GM19035 (cell line): Measurements from ENCODE around the gene TFB2M.
"Not testable (repeated sequence)": the region's sequence is repeated elsewhere in the genome, so short reads cannot be mapped to it uniquely, and the experiment has no call there.

Source experiments
- ATAC-seq: cut with Tn5 transposase; IDR thresholded peaks from one replicate; pipeline ENCODE4 v1.9.1; 2021; ENCODE audit not compliant: unreplicated experiment

The TFB2M gene, protein sequence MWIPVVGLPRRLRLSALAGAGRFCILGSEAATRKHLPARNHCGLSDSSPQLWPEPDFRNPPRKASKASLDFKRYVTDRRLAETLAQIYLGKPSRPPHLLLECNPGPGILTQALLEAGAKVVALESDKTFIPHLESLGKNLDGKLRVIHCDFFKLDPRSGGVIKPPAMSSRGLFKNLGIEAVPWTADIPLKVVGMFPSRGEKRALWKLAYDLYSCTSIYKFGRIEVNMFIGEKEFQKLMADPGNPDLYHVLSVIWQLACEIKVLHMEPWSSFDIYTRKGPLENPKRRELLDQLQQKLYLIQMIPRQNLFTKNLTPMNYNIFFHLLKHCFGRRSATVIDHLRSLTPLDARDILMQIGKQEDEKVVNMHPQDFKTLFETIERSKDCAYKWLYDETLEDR

DNA sequence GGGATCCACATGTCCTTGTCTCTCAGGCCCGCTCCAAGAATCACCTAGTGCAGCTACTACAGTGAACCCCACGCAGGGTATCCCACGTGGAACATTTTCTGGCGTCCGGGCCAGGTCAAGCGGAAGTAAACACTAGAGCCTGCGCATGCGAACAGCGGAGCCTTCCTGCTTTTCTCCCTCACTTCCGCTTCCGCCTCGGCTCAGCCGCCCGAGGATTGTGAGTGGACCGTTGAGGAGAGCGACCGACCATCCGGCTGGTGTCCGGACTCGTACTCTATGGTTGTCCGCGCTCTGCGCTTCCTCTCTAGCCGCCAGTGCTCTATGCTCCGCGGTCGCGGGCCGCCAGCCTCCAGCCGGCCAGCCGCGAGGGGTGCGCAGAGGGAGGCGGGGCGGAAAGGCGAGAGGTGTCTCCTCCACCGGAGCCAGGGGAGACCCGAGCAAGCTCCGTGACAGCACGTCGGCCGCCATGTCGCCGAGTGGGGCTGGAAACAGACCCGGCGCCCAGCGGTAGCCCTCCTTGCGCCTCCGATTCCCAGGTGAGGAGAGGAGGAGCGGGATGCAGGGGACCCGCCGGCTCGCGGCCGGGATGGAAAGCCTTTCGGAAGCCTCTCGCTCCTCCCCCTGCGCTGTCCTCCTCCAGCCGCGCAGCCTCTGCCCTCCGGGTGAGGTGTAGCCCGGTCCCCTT is at the start of gene TFB2M, which contains the start of gene CNST:
Gene TFB2M (minus strand): TSS at position 134 of the 685 bp plus-strand sequence. CDS start 123 bp downstream, at position 11.
Gene CNST (plus strand): TSS at position 329 of the 685 bp plus-strand sequence. CDS start 25,107 bp downstream, outside the sequence.
- ATAC-seq, result peak; percentile 95

DNA sequence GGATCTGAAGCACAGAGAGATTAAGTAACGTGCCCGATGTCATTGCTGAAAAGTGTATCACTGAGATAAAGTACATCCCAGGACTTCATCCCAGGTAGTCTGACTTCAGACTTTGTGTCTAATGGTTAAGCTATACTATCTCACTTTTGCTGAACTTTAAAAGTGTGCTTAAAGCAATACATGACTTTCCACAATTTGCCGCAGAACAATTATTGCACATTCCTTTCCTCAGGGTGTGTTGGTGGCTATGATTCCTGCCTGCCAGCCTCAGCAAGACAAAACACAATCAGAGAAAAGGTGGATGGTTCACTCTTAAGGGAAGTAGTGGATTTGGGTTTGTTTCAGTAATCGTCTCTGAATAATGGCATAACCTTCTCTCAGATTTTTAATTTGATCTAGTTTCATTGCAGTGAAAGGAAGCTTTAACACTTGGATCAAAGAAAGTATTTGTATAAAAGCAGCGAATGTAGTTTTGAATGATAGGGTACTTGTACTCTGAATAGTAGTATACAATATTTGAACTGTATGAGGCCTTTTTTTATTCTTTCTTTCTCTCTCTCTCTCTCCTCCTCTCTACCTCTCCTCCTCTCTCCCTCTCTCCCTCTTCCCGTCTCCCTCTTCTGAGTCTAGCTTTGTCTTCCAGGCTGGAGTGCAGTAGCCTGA is 47.2 kb upstream of the TFB2M start:
- no peak for ATAC-seq

DNA sequence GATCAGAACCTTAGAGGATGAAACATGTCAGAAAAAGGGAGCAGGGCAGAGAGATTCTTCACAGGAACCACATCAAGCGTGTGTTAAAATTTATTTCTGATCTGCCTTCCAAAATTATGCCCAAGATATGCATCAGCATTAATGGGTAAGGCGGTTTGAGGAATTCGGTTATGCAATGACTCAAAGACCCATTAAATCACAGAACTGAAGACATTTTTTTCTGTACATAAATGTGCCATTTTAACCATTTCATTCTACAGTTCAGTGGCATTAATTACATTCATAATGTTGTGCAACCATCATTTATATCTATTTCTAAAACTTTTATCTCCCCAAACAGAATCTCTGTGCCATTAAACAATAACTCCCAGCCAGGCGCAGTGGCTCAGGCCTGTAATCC is 43.6 kb upstream of the TFB2M start:
- no peak for ATAC-seq

DNA sequence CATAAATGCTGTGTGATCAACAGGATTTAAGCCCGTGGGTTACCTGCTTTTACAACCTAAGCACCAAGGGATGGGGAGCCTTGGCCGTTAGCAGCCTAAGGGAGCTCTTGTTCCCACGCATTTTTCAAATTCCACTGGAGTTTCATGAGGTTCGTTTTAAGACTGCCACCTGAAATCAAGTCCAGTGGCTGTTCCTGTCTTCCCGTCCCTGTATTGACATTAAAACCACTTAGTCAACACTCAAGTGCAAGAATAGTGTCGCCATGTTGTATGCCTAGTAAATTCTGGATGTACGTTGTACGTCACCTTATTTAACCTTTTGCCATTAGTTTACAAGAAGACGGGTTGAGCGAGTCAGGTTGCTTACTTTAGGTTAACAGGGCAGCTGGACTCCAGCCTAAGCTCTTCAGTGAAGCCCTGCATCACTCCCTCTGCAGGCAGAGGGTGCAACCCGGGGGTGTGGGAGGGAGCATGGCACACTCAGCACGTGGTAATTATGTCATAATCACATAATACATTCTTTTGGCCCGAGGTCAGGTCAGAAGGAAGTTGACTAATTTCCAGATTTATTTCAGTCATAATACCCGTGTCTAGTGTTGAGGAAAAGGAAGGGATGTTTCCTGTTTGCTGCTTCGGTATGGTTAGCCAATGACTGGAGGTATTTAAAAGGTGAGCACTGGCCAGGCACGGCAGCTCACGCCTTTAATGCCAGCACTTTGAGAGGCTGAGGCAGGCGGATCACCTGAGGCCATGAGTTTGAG is 42.7 kb upstream of the TFB2M start:
- ATAC-seq, result no peak

DNA sequence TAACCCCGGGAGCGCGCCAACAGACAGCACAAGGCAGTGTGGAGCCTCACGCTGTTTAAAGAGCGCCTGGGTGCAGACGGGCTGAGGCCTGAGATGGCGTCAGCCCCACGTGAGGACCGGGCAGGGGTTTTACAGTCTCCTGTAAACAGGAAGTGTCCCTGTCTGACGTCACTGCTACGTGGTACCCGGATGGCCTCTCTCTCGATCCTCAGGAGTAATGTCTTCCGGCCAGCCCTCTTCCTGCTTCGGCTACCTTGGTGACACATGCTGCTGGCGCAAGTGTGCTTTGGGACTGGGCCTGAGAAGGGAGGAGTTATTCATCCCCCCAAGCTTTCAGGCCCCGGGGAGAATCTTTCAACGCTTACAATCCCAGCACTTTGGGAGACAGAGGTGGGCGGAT is 41.4 kb upstream of the TFB2M start:
- no peak for ATAC-seq

DNA sequence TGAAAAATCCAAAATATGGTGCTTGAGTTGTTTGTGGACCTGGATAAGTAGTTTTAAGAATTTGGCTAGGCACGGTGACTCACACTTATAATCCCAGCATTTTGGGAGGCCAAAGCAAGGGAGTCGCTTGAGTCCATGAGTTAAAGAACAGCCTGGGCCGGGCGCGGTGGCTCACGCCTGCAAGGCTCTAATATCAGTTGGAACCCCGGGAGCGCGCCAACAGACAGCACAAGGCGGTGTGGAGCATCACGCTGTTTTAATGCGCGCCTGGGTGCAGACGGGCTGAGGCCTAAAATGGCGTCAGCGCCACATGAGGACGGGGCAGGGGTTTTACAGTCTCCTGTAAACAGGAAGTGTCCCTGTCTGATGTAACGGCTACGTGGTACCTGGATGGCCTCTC is 39.2 kb upstream of the TFB2M start:
- not testable (repeated sequence) for ATAC-seq

DNA sequence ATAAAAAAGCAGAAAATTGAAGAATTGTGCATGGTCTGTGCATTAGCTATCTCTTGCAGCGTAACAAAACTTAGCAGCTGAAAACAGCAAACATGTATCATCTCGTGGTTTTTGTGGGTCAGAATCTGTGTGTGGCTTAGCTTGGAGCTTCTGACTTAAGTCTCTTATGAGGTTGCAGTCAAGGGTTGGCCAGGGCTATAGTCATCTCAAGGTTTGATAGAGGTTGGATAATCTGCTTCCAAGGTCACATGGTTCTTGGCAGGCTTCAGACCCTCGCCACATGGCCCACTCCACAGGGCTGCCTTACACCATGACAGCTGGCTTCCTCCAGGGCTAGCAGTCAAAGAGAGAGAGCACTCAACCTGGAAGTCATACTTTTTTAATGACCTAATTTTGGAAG is 36.1 kb upstream of the TFB2M start:
- ATAC-seq, result no peak

DNA sequence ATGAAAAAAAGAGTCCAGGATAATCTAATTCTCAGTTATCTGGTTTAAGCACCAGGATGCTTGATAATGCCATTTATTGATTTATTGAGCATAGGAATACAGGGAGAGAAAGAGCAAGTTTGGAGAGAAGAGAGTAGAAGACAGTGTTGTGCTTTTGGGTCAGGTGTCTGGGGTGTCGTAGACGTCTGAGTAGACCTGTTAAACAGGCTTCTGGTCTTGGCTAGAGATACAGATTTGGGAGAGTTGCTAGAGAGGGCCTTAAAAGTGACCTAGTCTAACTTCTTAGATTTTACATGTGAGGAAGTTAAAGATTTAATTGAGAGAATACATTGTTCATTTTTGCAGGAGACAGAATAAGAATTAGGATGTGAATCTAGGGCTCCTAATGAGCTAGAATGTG is 34.5 kb upstream of the TFB2M start:
- no peak for ATAC-seq

DNA sequence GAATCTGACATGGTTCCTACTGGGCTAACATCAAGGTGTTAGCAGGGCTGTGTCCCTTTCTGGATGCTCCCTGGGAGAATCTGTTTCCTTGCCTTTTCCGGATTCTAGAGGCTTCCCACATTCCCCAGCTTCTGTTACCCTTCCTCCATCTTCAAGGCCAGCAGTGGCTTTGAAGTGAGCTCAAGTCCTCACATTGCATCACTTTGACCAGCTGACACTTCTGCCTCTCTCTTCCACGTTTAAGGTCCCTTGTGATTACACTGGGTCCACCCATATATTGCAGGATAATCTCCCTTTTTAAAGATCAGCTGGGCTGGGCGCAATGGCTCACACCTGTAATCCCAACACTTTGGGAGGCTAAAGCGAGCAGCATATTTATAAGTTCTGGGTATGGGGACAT is 33.3 kb upstream of the TFB2M start:
- no peak for ATAC-seq

DNA sequence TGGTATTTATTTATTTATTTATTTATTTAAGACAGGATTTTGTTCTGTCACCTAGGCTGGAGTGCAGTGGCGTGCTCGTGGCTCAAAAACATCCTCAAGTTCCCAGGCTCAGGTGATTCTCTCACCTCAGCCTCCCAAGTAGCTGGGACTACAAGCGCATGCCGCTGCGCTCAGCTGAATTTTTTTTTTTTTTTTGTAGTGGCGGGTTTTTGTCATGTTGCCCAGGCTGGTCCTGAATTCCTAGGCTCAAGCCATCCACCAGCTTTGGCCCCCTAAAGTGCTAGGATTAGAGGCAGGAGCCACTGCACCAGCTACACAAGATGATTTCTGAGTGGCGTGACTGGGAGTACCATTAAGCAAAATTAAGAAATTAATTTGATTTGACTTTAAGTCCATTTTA is 31.9 kb upstream of the TFB2M start:
- ATAC-seq, result no peak

DNA sequence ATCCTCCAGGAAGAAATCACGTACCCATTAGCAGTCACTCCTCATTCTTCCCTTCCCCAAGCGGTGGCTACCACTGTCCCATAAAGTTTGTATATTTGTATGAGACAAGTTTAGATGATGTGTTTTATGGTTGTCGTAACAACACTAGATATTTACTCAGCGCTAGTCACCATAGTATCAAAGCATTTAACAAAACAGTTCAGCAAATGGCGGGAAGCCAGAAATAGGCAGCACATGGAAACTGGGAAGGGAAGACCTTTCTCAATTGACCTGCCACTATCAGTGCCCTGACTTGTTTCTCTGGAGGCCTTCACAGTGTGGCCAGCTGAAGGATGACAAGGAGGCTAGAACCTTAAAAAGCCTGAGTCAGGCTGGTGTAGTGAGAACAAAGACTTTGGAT is 31.3 kb upstream of the TFB2M start:
- no peak for ATAC-seq

DNA sequence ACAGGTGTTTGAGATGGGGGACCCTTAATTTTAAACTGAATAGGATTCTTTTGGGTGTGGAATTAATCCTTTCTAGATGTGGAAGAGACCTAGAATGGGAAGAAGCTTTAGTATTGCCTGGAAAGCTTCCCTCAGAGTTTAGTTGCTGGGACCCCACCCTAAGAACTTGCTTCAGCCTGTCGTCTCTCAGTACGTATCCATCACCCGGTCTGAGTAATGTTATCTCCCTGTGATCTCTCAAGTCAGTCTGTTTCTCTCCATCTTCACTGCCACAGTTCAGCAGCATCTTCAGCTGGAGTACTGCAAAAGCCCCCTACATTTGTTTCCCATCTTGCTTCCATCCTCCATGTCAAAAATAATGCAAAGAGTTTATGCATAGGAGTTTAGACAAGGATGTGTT is 29.1 kb upstream of the TFB2M start:
- no peak for ATAC-seq

DNA sequence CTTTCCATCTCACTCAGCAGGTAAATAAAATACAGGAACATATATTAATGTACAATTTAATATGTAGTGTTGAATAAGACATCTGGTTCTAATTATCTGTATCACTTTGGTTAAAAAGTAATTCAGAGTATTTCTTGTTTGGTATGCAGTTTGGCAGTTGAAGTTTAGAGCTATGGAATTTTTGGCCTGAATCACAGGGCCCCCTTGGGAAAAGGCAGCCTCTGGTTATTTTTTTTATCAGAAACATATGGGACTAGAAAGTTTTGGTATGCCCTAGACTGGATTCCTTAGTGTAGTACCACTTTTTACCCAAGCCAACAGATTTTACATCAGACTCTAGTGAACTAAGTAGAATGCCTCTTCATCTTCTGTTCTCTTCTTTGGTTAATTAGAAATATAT is 26.6 kb upstream of the TFB2M start:
- no peak for ATAC-seq

DNA sequence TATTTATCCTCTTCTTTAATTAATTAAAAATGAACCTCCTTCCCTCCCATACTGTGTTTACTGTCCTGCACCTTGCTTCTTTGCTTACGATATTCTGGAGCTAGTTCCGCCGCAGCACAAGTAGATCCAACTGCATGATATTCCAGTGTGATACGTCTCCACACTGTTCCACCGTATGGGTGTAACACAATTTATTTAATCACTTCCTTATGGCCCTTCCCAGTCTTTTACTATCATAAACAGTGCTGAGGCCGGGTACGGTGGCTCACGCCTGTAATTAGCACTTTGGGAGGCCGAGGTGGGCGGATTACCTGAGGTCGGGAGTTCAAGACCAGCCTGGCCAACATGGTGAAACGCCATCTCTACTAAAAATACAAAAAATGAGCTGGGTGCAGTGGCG is 25.9 kb upstream of the TFB2M start:
- no peak for ATAC-seq

DNA sequence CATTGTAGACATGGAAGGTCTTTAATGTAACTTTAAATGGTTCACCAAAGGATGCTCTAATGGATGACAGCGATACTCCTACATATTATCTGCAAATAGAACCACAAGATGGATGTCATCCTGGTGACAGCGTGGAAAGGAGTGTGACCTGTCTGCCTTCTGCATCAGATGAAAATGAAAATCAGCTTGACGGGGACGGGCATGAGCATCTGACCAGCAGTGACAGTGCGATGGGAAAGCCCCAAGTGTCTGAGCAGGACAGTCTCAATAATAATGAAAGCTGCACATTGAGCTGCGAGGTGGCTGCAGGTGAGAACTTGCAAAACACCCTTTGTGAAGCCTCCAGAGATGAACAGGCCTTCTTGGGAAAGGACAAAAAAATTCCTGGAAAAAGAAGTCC is 25.4 kb upstream of the TFB2M start:
- peak; percentile 98 for ATAC-seq

DNA sequence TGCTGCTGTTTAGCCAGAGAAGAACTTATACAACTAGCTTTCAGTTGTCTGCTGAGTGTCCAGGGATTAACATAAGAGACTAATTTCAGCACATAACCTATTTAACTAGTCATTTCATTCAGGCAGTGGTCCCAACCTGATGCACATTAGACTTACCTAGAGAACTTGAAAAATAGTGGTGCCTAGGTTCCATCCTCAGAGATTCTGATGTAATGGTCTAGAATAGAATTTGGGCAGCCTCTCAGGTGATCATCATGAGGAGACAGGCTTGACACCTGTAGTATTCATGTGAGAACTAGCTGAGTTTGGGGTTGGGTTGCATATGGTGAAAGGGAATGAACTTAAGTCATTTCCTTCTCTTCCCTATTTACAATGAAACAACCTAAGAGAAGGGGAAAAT is 25.0 kb upstream of the TFB2M start:
- ATAC-seq, result peak; percentile 40

DNA sequence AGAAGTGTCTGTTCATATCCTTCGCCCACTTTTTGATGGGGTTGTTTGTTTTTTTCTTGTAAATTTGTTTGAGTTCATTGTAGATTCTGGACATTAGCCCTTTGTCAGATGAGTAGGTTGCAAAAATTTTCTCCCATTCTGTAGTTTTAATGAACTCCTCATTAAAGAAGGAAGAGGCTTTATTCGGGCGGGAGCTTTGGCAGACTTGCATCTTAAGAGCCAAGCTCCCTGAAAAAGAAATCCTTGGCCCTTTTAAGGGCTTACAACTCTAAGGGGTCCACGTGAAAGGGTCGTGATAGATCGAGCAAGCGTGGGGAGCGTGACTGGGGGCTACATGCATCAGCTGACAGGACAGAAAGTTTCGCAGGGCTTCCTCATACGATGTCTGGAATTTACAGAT is 23.9 kb upstream of the TFB2M start:
- ATAC-seq, result not testable (repeated sequence)

DNA sequence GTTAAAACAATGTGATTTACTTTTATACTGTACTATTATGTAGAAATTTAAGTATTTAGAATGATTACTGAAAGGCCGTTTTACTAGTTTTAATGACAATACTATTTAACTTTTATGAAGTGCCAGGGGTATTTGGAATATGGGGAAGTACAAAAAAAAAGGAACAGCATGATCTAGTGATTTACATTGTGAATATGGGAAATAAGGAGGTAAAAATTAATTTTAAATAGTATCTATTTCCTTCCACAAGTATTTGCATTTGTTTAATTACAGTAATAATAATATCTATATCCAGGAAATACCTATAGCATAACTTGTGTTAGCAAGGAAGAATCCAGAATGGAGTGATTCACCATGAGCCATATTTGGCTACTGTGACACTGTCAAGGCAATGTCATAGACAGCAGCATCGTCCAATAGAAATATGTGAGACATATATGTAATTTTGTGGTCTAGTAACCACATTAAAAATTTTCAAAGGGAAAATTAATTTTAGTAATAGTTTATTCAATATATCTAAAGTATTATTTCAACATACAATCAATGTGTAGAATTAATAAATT is 22.2 kb upstream of the TFB2M start:
- ATAC-seq, result no peak

DNA sequence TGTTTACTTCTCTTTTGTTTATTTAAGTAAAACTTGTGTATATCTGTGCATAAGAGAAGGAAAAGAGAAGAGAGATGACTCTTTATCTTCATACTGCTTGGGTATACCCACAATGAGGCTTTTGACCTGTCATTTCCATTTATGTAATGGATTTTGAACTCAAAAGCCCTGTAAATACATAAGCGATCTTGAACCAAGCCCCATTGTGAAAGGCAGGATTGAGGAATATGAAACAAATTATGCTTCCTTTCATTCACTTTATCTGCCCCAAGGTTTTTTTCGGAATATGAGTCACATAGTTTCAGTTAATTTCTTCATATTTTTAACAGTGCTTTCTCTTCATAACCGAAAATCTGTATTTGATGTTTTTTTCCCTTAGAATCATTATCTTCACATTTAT is 21.5 kb upstream of the TFB2M start:
- ATAC-seq, result no peak

DNA sequence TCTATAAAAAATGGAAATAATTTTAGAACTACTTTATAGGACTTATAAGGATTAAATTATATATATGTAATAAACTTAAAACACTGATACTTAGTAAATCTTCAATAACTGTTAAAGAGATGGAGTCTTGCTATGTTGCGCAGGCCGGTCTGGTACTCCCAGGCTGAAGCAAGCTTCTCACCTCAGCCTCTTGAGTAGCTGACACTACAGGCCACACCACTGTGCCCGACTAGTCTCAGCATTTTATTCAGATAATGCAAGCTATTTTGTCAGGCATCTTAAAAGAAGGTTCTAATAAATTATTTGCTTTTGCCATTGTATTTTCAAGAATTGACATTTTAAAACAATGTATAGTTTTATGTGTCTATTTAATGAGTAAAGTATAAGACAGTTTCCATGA is 21.0 kb upstream of the TFB2M start:
- no peak for ATAC-seq
